Measurements from ENCODE around the gene ZMYM2. TPM values are rescaled to one million over a fixed set of nuclear protein-coding genes. Genes with fewer than 3 reads are reported as not detected.

Gene ZMYM2
- total RNA-seq, 2 experiments from 2014 or later: 59.9 to 64.7 TPM

DNA sequence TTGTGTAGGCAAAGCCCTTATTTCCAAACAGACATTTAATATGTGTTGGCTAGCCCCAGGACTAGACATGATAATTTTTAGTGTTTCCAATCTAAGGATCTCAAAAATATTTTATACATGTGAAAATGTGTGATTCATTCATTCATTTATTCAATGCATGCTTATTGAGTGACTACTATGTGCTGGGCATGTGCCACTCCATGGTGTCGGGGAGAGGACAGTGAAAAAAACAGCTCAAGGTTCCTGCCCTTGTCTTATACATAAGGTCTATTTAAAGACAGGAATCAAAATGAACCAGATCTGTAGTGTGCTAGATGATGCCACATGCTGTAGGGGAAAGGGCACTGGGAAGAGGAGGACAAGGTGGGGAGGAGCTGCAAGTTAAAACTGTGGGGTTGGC is 165.8 kb downstream of the ZMYM2 start:
- BruUV-seq (replicated peaks): no TSS peak
- no peaks in the 10 kb centered on the region for H3K9me3 ChIP-seq (ENCODE audit: low read length)
- no peak for DNase-seq (ENCODE audit: low spot score)
- no peaks in the 10 kb centered on the region for H3K36me3 ChIP-seq (ENCODE audit: insufficient read depth, low read length)
- ChIA-PET POLR2A (interaction anchor here (0.6 kb wide), 2 partner anchors 9 to 197 kb away, joined by 3 to 4 read pairs; no protein-coding TSS in a partner anchor), CTCF (ENCODE audit: unreplicated experiment) (no interaction called here)
- no peak for TF ChIP-seq EZH2phosphoT487 (IDR thresholded peaks at IDR 0.05; ENCODE audit: borderline replicate concordance, low read depth, low read length)
- TF ChIP-seq, protein P1, sequence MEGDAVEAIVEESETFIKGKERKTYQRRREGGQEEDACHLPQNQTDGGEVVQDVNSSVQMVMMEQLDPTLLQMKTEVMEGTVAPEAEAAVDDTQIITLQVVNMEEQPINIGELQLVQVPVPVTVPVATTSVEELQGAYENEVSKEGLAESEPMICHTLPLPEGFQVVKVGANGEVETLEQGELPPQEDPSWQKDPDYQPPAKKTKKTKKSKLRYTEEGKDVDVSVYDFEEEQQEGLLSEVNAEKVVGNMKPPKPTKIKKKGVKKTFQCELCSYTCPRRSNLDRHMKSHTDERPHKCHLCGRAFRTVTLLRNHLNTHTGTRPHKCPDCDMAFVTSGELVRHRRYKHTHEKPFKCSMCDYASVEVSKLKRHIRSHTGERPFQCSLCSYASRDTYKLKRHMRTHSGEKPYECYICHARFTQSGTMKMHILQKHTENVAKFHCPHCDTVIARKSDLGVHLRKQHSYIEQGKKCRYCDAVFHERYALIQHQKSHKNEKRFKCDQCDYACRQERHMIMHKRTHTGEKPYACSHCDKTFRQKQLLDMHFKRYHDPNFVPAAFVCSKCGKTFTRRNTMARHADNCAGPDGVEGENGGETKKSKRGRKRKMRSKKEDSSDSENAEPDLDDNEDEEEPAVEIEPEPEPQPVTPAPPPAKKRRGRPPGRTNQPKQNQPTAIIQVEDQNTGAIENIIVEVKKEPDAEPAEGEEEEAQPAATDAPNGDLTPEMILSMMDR (conservative IDR thresholded peaks at IDR 0.05; ENCODE audit: low read length): no peak
- no peak overlapping the region for H3K27ac ChIP-seq (ENCODE audit: low read depth, low read length, poor library complexity, severe bottlenecking)
- no peaks in the 10 kb centered on the region for H3K9me2 ChIP-seq (ENCODE audit: insufficient read depth, low read length)
- intact Hi-C loops (cut with micrococcal nuclease; ENCODE audit: unreplicated experiment): no loop called here
- no peak overlapping the region for H2AFZ ChIP-seq (ENCODE audit: low read length)
- no peak overlapping the region for H3K4me2 ChIP-seq (ENCODE audit: low read length)
- H4K20me1 ChIP-seq (ENCODE audit: insufficient read depth, low read length): no peaks in the 10 kb centered on the region
- no peak overlapping the region for H3K4me3 ChIP-seq (ENCODE audit: low read depth, low read length, poor library complexity, severe bottlenecking)
- H3K4me1 ChIP-seq (ENCODE audit: insufficient read depth, low read length, poor library complexity, severe bottlenecking): no peaks in the 10 kb centered on the region
- H3K79me2 ChIP-seq (ENCODE audit: insufficient read depth, low read depth, low read length): no peaks in the 10 kb centered on the region

DNA sequence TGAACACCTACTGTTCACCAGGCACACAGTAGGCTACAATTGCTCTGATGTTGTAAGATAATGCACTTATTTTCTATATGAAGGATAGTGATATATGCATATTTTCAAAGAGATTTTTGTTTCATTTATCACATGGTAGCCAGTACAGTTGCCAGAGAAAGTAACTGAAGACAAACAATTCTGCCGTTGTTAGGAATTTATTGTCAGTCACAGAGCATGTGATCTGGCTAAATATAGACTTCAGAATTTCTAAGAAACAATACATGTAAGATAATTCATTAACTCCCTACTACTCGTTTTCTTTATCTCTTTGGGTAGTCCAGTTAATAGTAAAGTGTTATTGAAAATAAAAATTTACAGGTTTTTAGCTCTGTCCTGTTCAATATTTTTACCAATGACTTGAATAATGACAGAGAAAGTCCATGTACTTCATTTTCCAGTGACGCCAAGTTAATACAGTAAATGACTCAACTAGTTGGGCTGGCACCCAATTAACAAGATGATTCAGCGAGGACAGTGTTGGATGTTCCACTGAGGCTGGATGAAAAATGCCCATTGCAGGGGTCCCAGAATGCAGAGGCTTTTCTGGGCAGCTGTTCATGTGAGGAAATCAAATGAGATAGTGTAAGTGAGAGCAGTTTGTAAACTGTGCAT is 166.7 kb downstream of the ZMYM2 start:
- BruUV-seq (replicated peaks): no TSS peak
- Histone ChIP-seq H3K4me3 (ENCODE audit: low read depth, low read length, poor library complexity, severe bottlenecking) (no peak overlapping the region), H3K4me2 (ENCODE audit: low read length) (no peak overlapping the region), H2AFZ (ENCODE audit: low read length) (no peak overlapping the region), H3K27ac (ENCODE audit: low read depth, low read length, poor library complexity, severe bottlenecking) (no peak overlapping the region), H4K20me1 (ENCODE audit: insufficient read depth, low read length) (no peaks in the 10 kb centered on the region), H3K4me1 (ENCODE audit: insufficient read depth, low read length, poor library complexity, severe bottlenecking) (no peaks in the 10 kb centered on the region), H3K79me2 (ENCODE audit: insufficient read depth, low read depth, low read length) (no peaks in the 10 kb centered on the region), H3K9me2 (ENCODE audit: insufficient read depth, low read length) (no peaks in the 10 kb centered on the region), H3K9me3 (ENCODE audit: low read length) (no peaks in the 10 kb centered on the region), H3K36me3 (ENCODE audit: insufficient read depth, low read length) (no peaks in the 10 kb centered on the region)
- intact Hi-C loops (cut with micrococcal nuclease; ENCODE audit: unreplicated experiment): no loop called here
- DNase-seq (ENCODE audit: low spot score): no peak
- TF ChIP-seq, protein P1 (conservative IDR thresholded peaks at IDR 0.05; ENCODE audit: low read length): no peak
- no peak for TF ChIP-seq EZH2phosphoT487 (IDR thresholded peaks at IDR 0.05; ENCODE audit: borderline replicate concordance, low read depth, low read length)
- ChIA-PET CTCF (ENCODE audit: unreplicated experiment) (no interaction called here), POLR2A (no interaction called here)

DNA sequence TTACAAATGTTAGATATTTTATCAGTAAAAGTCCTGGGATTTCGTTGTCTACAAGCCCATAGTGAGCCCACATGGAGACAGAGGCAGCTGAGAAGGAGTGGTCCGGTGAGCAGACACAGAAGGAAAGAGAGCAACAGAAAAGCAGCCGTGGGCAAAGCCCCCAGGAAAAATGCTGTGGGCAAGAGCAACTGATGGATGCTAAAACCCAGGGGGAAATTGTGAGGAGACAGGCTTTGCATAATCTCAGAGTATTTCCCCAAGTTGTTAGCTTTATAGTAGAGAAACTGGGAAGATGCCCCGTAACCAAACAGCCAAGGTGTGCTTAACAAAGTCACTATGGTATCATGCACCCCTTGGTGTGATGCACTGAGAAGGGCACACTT is 167.2 kb downstream of the ZMYM2 start:
- DNase-seq (ENCODE audit: low spot score): no peak
- Histone ChIP-seq H4K20me1 (ENCODE audit: insufficient read depth, low read length) (no peaks in the 10 kb centered on the region), H3K4me1 (ENCODE audit: insufficient read depth, low read length, poor library complexity, severe bottlenecking) (no peaks in the 10 kb centered on the region), H3K4me2 (ENCODE audit: low read length) (no peak overlapping the region), H2AFZ (ENCODE audit: low read length) (no peak overlapping the region; the same call in 1 of the 2 replicates), H3K36me3 (ENCODE audit: insufficient read depth, low read length) (no peaks in the 10 kb centered on the region), H3K4me3 (ENCODE audit: low read depth, low read length, poor library complexity, severe bottlenecking) (no peak overlapping the region), H3K9me3 (ENCODE audit: low read length) (no peaks in the 10 kb centered on the region), H3K79me2 (ENCODE audit: insufficient read depth, low read depth, low read length) (no peaks in the 10 kb centered on the region), H3K9me2 (ENCODE audit: insufficient read depth, low read length) (no peaks in the 10 kb centered on the region), H3K27ac (ENCODE audit: low read depth, low read length, poor library complexity, severe bottlenecking) (no peak overlapping the region)
- intact Hi-C loops (cut with micrococcal nuclease; ENCODE audit: unreplicated experiment): no loop called here
- BruUV-seq (replicated peaks): no TSS peak
- POLR2A ChIA-PET: interaction anchor here (0.6 kb wide), 1 partner anchor 332 kb away, joined by 4 read pairs; no protein-coding TSS in a partner anchor
- TF ChIP-seq EZH2phosphoT487 (IDR thresholded peaks at IDR 0.05; ENCODE audit: borderline replicate concordance, low read depth, low read length): no peak
- TF ChIP-seq, protein P1 (conservative IDR thresholded peaks at IDR 0.05; ENCODE audit: low read length): no peak
- CTCF ChIA-PET (ENCODE audit: unreplicated experiment): no interaction called here
